Erythroblast (primary cell): ENCODE results near the gene MRPL14.

Experiments
- GATA1 ChIP-seq: IDR thresholded peaks from 2 replicates; pipeline ENCODE4 v1.6.1; 2011; ENCODE audit warnings: low read depth, mild to moderate bottlenecking, control low read depth, low read length, moderate library complexity
- POLR2A ChIP-seq: IDR thresholded peaks from 2 replicates; pipeline ENCODE4 v1.6.1; 2011; ENCODE audit warnings: mild to moderate bottlenecking, low read length

GRCh38 chr6:44158770-44159228 is 31.5 kb upstream of the MRPL14 start, which contains the start of gene CAPN11:
- TF ChIP-seq POLR2A (no peak), GATA1 (no peak)
